Activated T-helper 1 cell treated with anti-CD3 and anti-CD28 coated beads, Interleukin-2, amount 50 U/mL, for 16 hours (primary cell): Measurements from ENCODE around the gene SHFL.

ENCODE experiments used
- DNase-seq, 2 donors: peaks; one replicate each; pipeline ENCODE4 v3.0.0-alpha.2; 2020; ENCODE audit warnings: low read depth in 1 of 2, low spot score in 1 of 2

SHFL gene

DNA sequence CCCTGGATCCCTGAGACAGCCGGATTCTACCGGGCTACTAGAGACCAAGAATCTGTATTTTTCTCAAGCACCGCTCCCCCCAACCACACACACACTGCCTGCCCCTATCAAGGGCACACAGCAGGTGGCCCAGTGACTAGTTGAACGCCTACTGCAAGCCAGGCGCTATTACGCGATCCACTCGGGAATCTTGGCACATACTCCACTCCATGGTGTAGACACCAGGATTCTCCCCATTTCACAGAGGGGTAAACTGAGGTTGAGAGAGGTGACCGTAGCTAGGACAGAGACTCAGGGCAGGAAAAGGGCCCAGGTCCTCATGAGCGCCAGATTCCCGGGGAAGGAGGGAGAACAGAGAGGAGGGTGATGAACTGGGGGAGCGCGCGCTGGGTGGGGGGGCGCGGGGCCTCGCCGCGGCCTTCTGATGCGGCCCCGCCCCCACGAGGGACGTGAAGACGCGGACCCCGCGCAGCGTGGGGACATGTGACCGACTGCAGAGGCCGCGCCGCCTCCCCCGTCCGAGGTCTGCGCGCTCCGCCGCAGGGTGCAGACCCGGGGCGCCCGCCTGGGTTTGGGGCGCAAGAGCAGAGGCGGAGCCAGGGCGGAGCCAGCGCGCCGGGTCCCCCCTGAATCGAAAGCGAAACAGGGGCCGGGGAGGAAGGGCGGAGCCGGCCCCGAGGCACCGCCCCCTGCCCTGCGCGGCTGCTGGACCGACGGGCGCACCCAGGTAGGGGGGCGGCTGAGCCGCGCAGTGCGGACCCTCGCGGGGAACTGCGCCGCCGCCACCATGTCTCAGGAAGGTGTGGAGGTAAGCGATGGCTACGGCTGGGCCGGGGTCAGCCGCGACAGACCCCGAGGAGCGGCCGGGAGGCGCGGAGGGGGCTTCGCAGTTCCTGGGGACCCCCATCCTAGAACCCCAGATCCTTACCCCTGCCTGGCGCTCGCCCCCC is at the start of gene SHFL:
SHFL (plus strand) TSS at position 677 of the 950 bp plus-strand sequence; CDS start at position 788, 111 bp downstream.
- peak; percentile 61 to 73 for DNase-seq

DNA sequence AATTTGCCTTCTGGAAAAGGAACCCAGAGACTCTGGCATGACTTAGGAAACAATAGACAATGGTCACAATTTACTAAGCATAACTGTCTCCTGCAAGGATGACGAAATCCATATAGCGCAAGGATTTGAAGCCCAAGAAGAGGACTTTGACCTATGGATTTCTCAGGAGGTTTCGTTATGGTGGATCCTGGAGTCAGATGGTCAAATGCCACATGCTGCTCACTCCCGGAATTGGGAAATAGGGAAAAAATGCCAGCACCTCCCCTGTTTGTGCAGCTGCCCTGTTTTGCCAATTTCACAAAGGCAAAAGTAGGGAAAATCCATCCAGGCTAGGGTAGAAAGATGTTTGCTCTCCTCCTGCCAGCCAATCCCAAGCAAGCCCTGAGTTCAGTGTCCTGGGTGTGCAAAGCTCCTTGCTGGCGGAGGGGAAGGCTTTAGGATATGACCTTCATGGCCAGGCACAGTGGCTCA is 49.5 kb upstream of the SHFL start:
- no peak for DNase-seq

DNA sequence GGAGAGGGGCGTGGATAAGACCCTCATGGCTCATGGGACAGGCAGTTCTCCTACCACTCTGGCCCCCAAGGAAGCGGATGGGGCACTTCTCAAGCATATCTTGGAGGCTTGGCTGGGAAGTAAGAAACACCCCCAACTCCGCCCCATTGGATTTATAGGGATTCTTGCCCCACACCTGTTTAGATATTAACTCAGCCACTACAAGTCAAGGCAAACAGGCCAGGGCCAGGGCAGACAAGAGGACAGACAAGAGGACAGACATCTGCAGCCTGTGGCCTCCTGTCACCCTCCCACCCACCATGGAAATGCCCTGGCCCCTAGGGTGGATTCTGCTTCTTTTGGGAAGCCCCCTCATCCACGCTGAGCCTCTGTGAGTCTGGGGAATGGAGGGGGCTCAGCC is 48.8 kb upstream of the SHFL start:
- DNase-seq: no peak

DNA sequence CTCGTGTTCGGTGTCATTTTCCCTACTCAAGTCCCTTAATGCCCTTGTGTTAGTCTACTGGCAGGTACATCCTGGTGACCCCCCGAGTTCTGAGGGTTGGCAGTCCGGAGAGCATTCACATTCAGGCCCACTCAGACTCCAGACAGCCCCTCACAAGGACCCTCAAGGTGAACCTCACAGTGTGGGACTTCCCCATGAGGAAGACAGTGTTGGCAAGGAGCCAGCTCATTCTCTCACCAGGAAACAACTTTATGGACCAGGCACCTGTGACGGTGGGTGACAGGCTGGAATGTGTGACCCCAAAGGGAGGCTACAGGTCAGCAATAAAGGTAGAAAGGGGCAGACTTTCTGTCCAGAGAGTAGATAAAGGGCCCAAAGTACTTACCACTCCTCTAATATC is 48.3 kb upstream of the SHFL start:
- DNase-seq: no peak

DNA sequence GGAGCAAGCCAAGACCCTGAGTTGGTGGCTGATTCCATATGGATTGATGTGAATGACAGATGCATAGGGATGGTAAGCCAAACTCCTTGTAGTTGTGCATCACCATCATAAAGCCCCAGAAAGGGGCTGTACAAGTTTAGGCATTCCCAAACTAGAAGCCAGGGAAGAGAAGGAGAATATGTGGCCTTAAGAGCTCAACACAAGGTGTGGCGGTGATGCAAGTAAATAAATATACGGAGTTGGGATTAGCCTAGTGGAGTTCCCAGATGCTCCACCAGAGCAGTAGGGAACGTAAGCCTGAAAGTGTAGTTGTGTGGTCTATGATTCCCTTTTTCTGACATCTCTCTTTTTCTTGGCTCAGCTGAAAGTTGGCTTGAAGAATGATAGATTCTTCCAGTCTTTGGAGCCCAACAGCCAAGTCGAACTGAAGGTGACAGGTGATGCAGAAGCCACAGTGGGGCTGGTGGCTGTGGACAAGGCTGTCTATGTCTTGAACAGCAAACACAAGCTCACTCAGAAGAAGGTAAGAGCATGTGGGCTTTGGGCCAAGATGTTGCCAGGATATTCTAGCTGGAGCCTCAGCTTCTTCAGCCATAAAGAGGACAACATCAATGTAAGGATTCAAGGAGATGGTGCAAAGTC is 42.7 kb upstream of the SHFL start:
- no peak for DNase-seq

DNA sequence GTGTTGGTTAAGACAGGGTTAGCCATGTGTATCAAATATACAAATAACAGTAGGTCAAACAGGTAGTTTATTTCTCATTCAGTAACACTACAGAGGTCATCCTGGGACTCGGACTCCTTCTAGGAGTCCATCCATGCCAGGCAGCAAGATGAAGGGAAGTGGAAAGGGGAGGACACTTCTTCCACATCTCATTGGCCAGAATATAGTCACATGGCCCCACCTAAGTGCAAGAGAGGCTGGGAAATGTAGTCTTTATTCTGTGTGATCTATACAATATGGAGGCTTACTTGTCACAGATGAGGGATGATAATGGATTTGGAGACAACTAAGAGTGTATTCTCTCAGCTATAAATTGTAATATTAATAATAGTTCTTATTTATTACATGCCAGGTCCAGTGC is 41.7 kb upstream of the SHFL start:
- no peak for DNase-seq

DNA sequence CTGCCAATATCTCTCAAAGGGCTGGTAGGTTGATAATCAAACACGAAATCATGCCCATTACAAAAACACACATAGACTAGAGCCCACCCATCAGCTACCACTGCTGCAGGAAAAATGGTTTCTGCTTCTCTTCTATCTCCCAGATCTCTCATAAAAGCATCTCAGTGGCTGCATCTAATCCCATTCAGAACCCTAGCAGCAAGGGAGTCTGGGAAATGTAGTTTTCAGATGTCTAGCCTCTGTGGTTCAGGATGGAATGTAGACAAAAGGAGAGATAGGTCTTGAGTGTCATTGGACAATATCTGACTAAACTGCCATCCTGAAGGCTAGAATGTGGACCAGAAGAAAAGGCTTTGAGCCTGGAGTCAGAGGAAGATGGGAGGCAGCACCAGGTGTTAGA is 40.7 kb upstream of the SHFL start:
- DNase-seq: no peak

DNA sequence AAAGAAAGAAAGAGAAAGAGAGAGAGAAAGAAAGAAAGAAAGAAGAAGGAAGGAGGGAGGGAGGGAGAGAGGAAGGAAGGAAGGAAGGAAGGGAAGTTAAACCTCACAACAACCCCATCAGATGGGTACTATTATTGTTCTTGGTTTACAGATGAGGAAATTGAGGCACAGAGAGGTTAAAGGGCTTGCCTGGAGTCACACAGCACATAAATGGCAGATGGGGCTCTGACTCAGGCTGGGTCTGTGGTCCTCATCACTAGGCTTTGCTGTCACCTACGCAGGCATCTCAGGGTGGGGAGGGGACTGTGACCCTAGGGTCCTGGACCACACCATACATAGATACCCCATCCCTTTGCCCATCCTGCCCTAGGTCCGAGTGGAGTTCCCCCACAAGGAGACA is 36.5 kb upstream of the SHFL start:
- DNase-seq: no peak

DNA sequence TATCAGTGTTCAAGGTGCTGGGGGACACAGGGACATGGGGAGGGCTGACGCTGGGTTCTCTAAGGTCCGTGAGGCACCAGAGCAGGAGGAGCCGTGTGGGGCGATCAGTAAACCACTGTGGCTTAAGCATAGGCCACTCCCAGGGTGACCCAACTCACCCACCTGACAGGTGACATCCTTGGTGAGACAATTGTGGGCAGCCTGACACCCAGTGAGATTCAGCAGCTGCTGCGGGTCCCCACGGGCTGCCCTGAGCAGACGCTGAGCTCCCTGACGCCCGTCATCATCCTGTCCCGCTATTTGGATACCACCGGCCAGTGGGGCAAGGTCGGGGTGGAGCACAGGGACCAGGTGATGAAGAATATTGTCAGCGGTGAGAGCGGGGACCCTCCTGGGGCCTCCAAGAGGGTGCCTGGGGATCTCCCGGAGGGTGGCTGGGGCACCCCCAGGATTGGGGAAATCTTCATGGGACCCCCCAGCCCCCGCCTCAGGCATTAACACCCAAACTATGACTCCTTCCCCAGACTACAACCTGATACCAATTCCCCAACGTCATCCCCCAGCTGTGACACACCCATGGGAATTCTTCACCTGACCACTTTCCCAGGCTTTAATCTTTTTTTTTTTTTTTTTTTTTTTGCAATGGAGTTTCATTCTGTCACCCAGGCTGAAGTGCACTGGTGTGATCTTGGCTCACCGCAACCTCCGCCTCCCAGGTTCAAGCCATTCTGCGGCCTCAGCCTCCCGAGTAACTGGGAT is 33.3 kb upstream of the SHFL start:
- no peak for DNase-seq

DNA sequence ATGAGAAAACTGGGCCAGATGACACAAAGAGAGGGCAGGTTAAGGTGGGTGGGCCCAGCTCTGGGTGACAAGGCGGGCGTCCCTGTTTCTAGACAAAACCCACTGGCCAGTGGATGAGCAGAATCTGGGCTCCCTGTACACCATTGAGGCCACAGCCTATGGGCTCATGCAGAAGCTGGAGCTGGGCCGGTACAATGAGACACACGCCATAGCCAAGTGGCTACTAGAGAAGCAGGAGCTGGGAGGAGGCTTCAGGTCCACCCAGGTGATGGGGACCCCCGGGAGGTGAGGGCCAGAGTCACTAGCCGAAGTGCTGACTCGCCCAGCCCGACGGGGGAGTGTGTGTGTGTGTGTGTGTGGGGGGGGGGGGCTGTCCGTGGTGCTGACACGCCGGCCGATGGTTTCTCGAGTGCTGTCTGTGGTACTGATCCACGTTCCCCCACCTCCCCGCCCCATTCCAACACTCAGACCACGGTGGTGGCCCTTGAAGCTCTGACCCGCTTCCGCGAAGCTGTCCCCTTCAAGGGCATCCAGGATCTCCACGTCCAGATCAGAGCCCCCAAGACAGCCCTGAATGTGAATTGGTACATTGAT is 24.3 kb upstream of the SHFL start:
- no peak for DNase-seq

DNA sequence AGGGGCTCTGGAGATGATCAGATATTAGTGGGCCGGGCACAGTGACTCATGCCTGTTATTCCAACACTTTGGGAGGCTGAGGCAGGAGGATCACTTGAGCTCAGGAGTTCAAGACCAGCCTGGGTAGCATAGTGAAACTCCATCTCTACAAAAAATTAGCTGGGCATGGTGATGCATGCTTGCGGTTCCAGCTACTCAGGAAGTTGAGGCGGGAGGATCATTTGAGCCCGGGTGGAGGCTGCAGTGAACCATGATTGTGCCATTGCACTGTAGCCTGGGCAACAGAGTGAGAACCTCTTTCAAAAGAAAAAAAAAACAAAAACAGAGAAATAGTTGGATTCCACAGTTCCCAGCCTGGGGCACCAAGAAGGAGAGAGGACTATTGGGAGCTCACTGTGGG is 17.9 kb upstream of the SHFL start:
- DNase-seq: no peak

DNA sequence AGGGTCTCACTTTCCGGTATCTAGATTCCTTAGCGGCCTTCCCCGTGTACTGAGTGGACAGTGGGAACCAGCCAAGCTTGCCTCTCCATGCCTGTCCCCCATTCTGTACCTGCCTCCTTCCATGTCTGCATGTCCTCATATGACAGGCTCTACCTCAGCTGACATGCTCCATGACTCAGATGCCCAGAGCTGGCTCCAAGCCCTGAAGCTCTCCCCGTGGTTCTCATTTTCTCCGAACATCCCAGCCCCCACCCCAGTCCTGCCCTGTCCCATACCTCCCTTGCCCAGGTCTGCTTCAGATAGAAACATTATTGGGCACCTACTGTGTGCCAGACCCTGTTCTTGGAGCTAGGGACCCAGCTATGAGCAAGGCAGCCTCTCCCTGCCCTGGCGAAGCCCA is 17.1 kb upstream of the SHFL start:
- no peak for DNase-seq

DNA sequence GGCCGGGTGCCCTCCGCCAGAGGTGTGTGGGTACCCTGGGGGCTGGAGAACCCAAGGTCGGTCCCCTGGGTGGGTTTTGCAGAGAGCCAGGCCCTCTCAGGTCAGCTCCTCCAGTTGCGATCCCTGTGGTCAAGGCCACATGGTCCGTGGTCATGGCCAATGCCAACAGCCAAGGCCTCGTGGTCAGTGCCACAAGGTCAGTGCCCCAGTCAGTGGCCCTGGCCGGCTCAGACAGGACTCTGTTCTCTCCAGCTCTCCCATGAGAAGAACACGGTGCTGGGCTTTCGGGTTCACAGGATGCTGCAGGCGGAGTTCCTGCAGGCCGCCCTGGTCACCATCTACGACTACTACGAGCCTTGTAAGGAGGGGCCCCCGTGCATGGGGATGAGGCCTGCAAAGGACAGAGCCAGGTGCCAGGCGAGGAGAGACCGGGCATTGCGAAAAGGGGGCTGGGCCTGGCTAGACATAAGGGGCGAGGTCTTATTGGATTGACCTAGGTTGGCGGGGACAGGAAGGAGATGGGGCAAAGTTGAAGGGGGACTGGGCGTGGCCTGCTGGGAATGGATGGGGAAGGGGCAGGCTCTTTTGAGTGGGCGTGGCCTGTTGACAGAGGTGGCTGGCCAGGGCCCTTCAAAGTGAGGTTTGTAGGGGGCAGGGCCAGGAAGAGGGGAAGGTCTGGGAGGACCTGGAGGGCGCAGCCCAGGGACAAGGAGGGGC is 15.2 kb upstream of the SHFL start:
- DNase-seq: no peak

DNA sequence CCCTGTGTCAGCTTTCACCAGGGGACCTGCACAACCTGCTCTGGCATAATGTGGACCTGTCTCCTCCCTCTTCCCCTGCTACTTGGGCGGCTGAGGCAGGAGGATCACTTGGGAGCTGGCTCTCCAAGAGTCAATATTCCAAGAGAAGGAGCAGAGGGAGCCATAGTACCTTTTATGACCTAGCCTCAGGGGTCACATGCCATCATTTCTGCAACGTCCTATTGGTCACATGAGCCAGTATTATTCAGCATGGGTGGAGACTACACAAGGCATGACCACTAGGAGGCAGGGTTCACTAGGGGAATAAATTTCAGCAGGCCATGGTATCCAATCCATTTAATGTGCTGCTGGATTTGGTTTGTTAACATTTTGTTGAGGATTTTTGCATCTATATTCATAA is 12.0 kb upstream of the SHFL start:
- no peak for DNase-seq

DNA sequence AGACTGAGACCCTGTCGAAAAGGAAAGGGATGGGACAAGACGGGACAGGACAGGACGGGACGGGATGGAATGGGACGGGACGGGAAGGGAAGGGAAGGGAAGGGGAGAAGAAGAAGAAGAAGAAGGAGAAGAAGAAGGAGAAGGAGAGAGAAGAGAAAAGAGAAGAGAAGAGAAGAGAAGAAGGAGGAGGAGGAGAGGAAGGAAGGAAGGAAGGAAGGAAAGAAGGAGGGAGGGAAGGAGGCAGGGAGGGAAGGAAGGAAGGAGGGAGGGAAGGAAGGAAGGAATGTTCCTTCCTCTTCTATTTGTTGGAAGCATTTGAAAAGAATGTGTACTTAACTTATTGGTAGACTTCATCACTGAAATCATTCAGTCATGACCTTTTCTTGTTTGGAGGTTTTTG is 9.6 kb upstream of the SHFL start:
- no peak for DNase-seq

DNA sequence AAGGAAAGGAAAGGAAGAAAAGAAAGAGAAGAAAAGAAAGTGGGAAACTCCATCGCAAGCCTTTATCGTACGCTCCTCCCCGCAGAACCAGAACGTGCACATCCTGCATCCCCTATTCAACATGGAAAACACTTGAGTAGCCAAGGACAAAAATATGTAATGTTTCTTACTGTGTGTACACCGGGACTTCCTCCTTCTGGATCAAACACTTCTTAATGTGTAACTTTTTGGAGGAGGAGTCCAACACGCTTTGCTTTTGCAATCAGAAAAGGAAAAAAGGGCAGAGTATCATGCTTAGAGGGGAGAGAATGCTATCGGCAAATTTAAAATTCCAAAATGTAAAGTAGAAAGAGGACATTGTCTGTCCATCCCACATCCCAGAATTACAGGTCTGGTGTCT is 7.8 kb upstream of the SHFL start:
- DNase-seq: no peak

DNA sequence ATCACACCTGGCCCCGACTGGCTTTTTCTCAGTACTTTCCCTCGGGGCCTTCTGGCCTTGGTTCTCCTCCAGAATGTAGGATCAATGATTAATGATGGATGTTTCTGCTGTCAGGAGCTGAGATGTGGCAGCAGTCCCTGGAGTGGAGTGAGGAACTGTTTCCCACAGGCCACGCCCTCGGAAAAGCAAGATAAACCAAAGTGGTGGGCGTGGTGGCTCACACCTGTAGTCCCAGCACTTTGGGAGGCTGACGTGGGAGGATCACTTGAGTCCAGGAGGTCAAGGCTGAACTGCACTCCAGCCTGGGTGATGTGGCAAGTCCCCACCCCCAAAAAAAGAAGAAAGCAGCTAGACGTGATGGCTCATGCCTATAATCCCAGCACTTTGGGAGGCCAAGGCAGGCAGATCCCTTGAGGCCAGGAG is 7.1 kb upstream of the SHFL start:
- no peak for DNase-seq

DNA sequence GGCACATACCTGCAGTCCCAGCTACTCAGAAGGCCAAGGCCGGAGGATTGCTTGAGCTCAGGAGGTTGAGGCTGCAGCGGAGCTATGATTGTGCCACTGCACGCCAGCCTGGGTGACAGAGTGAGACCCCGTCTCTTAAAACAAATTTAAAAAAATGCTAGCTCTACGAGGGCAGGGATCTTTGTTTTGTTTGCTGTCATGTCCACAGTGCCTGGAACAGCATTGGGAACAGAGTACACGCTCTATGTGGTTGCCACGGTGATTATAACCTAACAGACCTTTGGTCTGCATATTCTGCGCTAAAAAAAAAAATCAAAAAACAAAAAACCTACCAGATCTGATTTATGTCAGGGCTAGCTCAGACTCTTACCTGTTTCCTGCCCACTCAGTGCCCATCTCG is 2.2 kb upstream of the SHFL start:
- no peak for DNase-seq

DNA sequence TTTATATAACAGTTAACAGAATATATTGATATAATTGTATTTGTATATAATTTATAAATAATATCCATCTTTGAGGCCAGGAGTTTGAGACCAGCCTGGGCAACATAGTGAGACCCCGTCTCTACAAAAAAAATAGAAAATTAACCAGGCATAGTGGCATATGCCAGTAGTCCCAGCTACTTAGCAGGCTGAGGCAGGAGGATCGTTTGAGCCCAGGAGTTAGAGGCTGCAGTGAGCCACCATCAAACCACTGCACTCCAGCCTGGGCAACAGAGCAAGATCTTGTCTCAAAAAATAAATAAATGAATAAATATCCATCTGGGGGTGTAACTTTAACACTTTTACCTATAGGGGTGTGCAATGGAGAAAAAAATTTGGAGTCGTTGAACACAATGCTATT is 1.3 kb upstream of the SHFL start:
- no peak for DNase-seq

DNA sequence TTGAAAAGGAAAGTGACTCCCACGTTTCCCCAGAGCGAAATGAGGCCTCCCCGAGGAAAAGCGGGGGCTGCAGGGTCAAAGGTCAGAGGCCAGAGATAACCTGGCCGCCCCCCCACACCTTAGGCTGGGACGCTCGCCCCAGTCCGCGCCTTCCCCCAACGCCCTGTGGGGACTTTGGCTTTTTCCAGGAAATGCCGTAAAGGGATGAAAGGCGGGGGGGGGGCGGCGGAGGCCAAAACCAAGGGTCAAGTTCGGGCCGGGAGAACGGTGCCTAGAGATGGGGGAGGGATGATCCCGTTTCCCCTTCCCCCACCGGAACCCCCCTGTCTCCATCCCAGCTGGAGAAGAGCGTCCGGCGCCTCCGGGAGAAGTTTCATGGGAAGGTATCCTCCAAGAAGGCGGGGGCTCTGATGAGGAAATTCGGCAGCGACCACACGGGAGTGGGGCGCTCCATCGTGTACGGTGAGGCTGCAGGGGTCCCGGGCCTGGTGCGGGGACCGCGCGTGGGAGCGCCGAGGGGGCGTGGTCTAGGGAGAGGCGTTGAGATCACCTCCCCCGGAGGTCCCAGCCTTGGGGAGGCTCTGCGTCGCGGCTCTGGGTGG is 575 bp downstream of the SHFL start:
- DNase-seq: no peak
